ENCODE measurements around the gene MPL. TPM values are rescaled to one million over a fixed set of nuclear protein-coding genes. Genes with fewer than 3 reads are reported as not detected.

The MPL gene
- total RNA-seq, 1 experiment from 2014 or later: not detected

- Histone ChIP-seq H3K4me1 (ENCODE audit: low read length) (peaks cover 8% of the 10 kb centered on the region), H2AFZ (ENCODE audit: low read length) (no peak overlapping the region), H3K27ac (ENCODE audit: low read length) (no peak overlapping the region), H3K4me2 (ENCODE audit: low read depth, low read length, poor library complexity, severe bottlenecking) (no peak overlapping the region), H3K9me3 (ENCODE audit: low read length) (no peaks in the 10 kb centered on the region), H3K27me3 (ENCODE audit: low read length) (no peaks in the 10 kb centered on the region), H3K79me2 (ENCODE audit: low read length) (peaks cover 8% of the 10 kb centered on the region), H3K36me3 (ENCODE audit: insufficient read depth, low read length) (no peaks in the 10 kb centered on the region), H3K9ac (ENCODE audit: low read length) (no peak overlapping the region), H3K4me3 (ENCODE audit: low read length) (no peak overlapping the region), H4K20me1 (ENCODE audit: insufficient read depth, low read depth, low read length) (no peaks in the 10 kb centered on the region), H3K9me2 (replicated peaks; ENCODE audit: insufficient read depth, low read length) (no peaks in the 10 kb centered on the region)
- DNase-seq: no peak
Measured at GRCh38 chr1:43373066-43373940, 35.7 kb downstream of the MPL start.

GRCh38 chr1:43376723-43377235 lies 39.2 kb downstream of the MPL start:
- Histone ChIP-seq H3K27ac (ENCODE audit: low read length) (no peak overlapping the region), H3K4me1 (ENCODE audit: low read length) (no peaks in the 10 kb centered on the region), H3K79me2 (ENCODE audit: low read length) (no peaks in the 10 kb centered on the region), H3K9me2 (replicated peaks; ENCODE audit: insufficient read depth, low read length) (no peaks in the 10 kb centered on the region), H3K9ac (ENCODE audit: low read length) (no peak overlapping the region), H3K4me3 (ENCODE audit: low read length) (no peak overlapping the region), H4K20me1 (ENCODE audit: insufficient read depth, low read depth, low read length) (no peaks in the 10 kb centered on the region), H3K36me3 (ENCODE audit: insufficient read depth, low read length) (no peaks in the 10 kb centered on the region), H2AFZ (ENCODE audit: low read length) (no peak overlapping the region), H3K4me2 (ENCODE audit: low read depth, low read length, poor library complexity, severe bottlenecking) (no peak overlapping the region), H3K27me3 (ENCODE audit: low read length) (no peaks in the 10 kb centered on the region), H3K9me3 (ENCODE audit: low read length) (no peaks in the 10 kb centered on the region)
- DNase-seq: no peak

GRCh38 chr1:43377831-43378230 lies 40.2 kb downstream of the MPL start:
- no peak for DNase-seq
- Histone ChIP-seq H3K9me3 (ENCODE audit: low read length) (no peaks in the 10 kb centered on the region), H3K4me1 (ENCODE audit: low read length) (no peaks in the 10 kb centered on the region), H3K36me3 (ENCODE audit: insufficient read depth, low read length) (peaks cover 6% of the 10 kb centered on the region), H3K27ac (ENCODE audit: low read length) (no peak overlapping the region), H3K4me2 (ENCODE audit: low read depth, low read length, poor library complexity, severe bottlenecking) (no peak overlapping the region), H3K9me2 (replicated peaks; ENCODE audit: insufficient read depth, low read length) (no peaks in the 10 kb centered on the region), H3K79me2 (ENCODE audit: low read length) (no peaks in the 10 kb centered on the region), H3K4me3 (ENCODE audit: low read length) (no peak overlapping the region), H2AFZ (ENCODE audit: low read length) (no peak overlapping the region), H3K27me3 (ENCODE audit: low read length) (no peaks in the 10 kb centered on the region), H4K20me1 (ENCODE audit: insufficient read depth, low read depth, low read length) (no peaks in the 10 kb centered on the region), H3K9ac (ENCODE audit: low read length) (no peak overlapping the region)

- no peak overlapping the region for H3K27ac ChIP-seq (ENCODE audit: low read length)
- peaks cover 10% of the 10 kb centered on the region for H3K36me3 ChIP-seq (ENCODE audit: insufficient read depth, low read length)
- H3K4me3 ChIP-seq (ENCODE audit: low read length): no peak overlapping the region
- H3K4me2 ChIP-seq (ENCODE audit: low read depth, low read length, poor library complexity, severe bottlenecking): no peak overlapping the region
- DNase-seq: no peak
- H3K4me1 ChIP-seq (ENCODE audit: low read length): no peaks in the 10 kb centered on the region
- H3K79me2 ChIP-seq (ENCODE audit: low read length): no peaks in the 10 kb centered on the region
- no peaks in the 10 kb centered on the region for H3K9me3 ChIP-seq (ENCODE audit: low read length)
- no peak overlapping the region for H3K9ac ChIP-seq (ENCODE audit: low read length)
- H3K27me3 ChIP-seq (ENCODE audit: low read length): no peaks in the 10 kb centered on the region
- no peaks in the 10 kb centered on the region for H3K9me2 ChIP-seq (replicated peaks; ENCODE audit: insufficient read depth, low read length)
- no peak overlapping the region for H2AFZ ChIP-seq (ENCODE audit: low read length)
- no peaks in the 10 kb centered on the region for H4K20me1 ChIP-seq (ENCODE audit: insufficient read depth, low read depth, low read length)
Measured at GRCh38 chr1:43379476-43379875, 41.9 kb downstream of the MPL start.

- H2AFZ ChIP-seq (ENCODE audit: low read length): no peak overlapping the region
- H3K36me3 ChIP-seq (ENCODE audit: insufficient read depth, low read length): peaks cover 27% of the 10 kb centered on the region
- no peaks in the 10 kb centered on the region for H3K27me3 ChIP-seq (ENCODE audit: low read length)
- H3K9me3 ChIP-seq (ENCODE audit: low read length): no peaks in the 10 kb centered on the region
- H3K4me1 ChIP-seq (ENCODE audit: low read length): no peaks in the 10 kb centered on the region
- H3K9ac ChIP-seq (ENCODE audit: low read length): no peak overlapping the region
- H3K4me3 ChIP-seq (ENCODE audit: low read length): no peak overlapping the region
- no peaks in the 10 kb centered on the region for H4K20me1 ChIP-seq (ENCODE audit: insufficient read depth, low read depth, low read length)
- H3K79me2 ChIP-seq (ENCODE audit: low read length): no peaks in the 10 kb centered on the region
- no peak overlapping the region for H3K27ac ChIP-seq (ENCODE audit: low read length)
- H3K4me2 ChIP-seq (ENCODE audit: low read depth, low read length, poor library complexity, severe bottlenecking): no peak overlapping the region
- no peaks in the 10 kb centered on the region for H3K9me2 ChIP-seq (replicated peaks; ENCODE audit: insufficient read depth, low read length)
- no peak for DNase-seq
Measured at GRCh38 chr1:43381612-43382011, 44.0 kb downstream of the MPL start.

GRCh38 chr1:43382027-43382779 lies 44.6 kb downstream of the MPL start:
- no peak overlapping the region for H3K27ac ChIP-seq (ENCODE audit: low read length)
- no peak overlapping the region for H3K9ac ChIP-seq (ENCODE audit: low read length)
- no peaks in the 10 kb centered on the region for H3K4me1 ChIP-seq (ENCODE audit: low read length)
- no peak overlapping the region for H2AFZ ChIP-seq (ENCODE audit: low read length)
- peaks cover 32% of the 10 kb centered on the region for H3K36me3 ChIP-seq (ENCODE audit: insufficient read depth, low read length)
- H3K27me3 ChIP-seq (ENCODE audit: low read length): no peaks in the 10 kb centered on the region
- H3K4me2 ChIP-seq (ENCODE audit: low read depth, low read length, poor library complexity, severe bottlenecking): no peak overlapping the region
- H3K9me2 ChIP-seq (replicated peaks; ENCODE audit: insufficient read depth, low read length): no peaks in the 10 kb centered on the region
- no peak for DNase-seq
- H3K4me3 ChIP-seq (ENCODE audit: low read length): no peak overlapping the region
- H3K9me3 ChIP-seq (ENCODE audit: low read length): no peaks in the 10 kb centered on the region
- no peaks in the 10 kb centered on the region for H3K79me2 ChIP-seq (ENCODE audit: low read length)
- no peaks in the 10 kb centered on the region for H4K20me1 ChIP-seq (ENCODE audit: insufficient read depth, low read depth, low read length)

- Histone ChIP-seq H3K9me3 (ENCODE audit: low read length) (no peaks in the 10 kb centered on the region), H3K27ac (ENCODE audit: low read length) (no peak overlapping the region), H3K4me3 (ENCODE audit: low read length) (no peak overlapping the region), H4K20me1 (ENCODE audit: insufficient read depth, low read depth, low read length) (0 out of 2 replicates have a peak, but pooled peaks cover 7% of the 10 kb centered on the region), H3K4me1 (ENCODE audit: low read length) (peaks cover 9% of the 10 kb centered on the region), H3K9ac (ENCODE audit: low read length) (no peak overlapping the region), H3K79me2 (ENCODE audit: low read length) (peaks cover 12% of the 10 kb centered on the region), H3K27me3 (ENCODE audit: low read length) (no peaks in the 10 kb centered on the region), H3K9me2 (replicated peaks; ENCODE audit: insufficient read depth, low read length) (no peaks in the 10 kb centered on the region), H3K4me2 (ENCODE audit: low read depth, low read length, poor library complexity, severe bottlenecking) (no peak overlapping the region), H2AFZ (ENCODE audit: low read length) (no peak overlapping the region), H3K36me3 (ENCODE audit: insufficient read depth, low read length) (peaks cover 38% of the 10 kb centered on the region)
- no peak for DNase-seq
Measured at GRCh38 chr1:43383449-43383848, 45.8 kb downstream of the MPL start.

GRCh38 chr1:43386676-43387075 lies 49.1 kb downstream of the MPL start:
- no peak overlapping the region for H3K27ac ChIP-seq (ENCODE audit: low read length)
- no peak overlapping the region for H3K4me3 ChIP-seq (ENCODE audit: low read length)
- H4K20me1 ChIP-seq (ENCODE audit: insufficient read depth, low read depth, low read length): 0 out of 2 replicates have a peak, but pooled peaks cover 13% of the 10 kb centered on the region
- no peak overlapping the region for H3K9ac ChIP-seq (ENCODE audit: low read length)
- no peak overlapping the region for H3K4me2 ChIP-seq (ENCODE audit: low read depth, low read length, poor library complexity, severe bottlenecking)
- no peaks in the 10 kb centered on the region for H3K9me3 ChIP-seq (ENCODE audit: low read length)
- DNase-seq: no peak
- peaks cover 24% of the 10 kb centered on the region for H3K4me1 ChIP-seq (ENCODE audit: low read length)
- no peaks in the 10 kb centered on the region for H3K9me2 ChIP-seq (replicated peaks; ENCODE audit: insufficient read depth, low read length)
- no peak overlapping the region for H2AFZ ChIP-seq (ENCODE audit: low read length)
- peaks cover 38% of the 10 kb centered on the region for H3K36me3 ChIP-seq (ENCODE audit: insufficient read depth, low read length)
- H3K79me2 ChIP-seq (ENCODE audit: low read length): peaks cover 44% of the 10 kb centered on the region
- H3K27me3 ChIP-seq (ENCODE audit: low read length): no peaks in the 10 kb centered on the region
